IMR-90 (cell line): ENCODE results near the gene PRPF6. TPM values are rescaled to one million over a fixed set of nuclear protein-coding genes. Genes with fewer than 3 reads are reported as not detected.

Experiments
- ATAC-seq: fragments of 200-7000 bp; cut with Tn5 transposase; 2 replicates; pipeline ENCODE4 v1.9.1; 2020; ENCODE audit warnings: low read depth, mild to moderate bottlenecking, moderate library complexity
- BruUV-seq: library from RNA; stranded (reverse); fragments of 400-500 nt; replicated peaks from 2 replicates; lab custom pipeline; 2021; lab: Mats Ljungman, UMichigan
- CTCF ChIA-PET: fragments of 300-600 bp; formaldehyde crosslinking; extraction: SDS; loops from one replicate; lab custom pipeline; 2021; ENCODE audit warnings: antibody characterized with exemption; lab: Yijun Ruan, JAX
- POLR2A ChIA-PET: fragments of 300-600 bp; sonication (Branson Sonifier 250); formaldehyde crosslinking; loops from one replicate; lab custom pipeline; 2022; ENCODE audit warnings: antibody characterized with exemption; ENCODE audit not compliant: unreplicated experiment; lab: Charles Lee
- DNase-seq: peaks from one replicate; pipeline ENCODE4 v3.0.0; 2013
- H2AFZ ChIP-seq: replicated peaks from 2 replicates; pipeline ENCODE3; 2013; ENCODE audit warnings: low read length, mild to moderate bottlenecking; ENCODE audit not compliant: poor library complexity
- H2AK5ac ChIP-seq: 2 replicates; pipeline ENCODE4 v1.6.1; 2013; ENCODE audit warnings: low read depth, low read length, inconsistent platforms
- H2AK9ac ChIP-seq: replicated peaks from 2 replicates; pipeline ENCODE3; 2013; ENCODE audit warnings: mild to moderate bottlenecking, low read depth, low read length, moderate library complexity; ENCODE audit not compliant: poor library complexity
- H2BK120ac ChIP-seq: 2 replicates; pipeline ENCODE4 v1.6.1; 2013; ENCODE audit warnings: low read depth, low read length, inconsistent platforms
- H2BK15ac ChIP-seq: 3 replicates; pipeline ENCODE4 v1.6.1; 2013; ENCODE audit warnings: low read depth, low read length, inconsistent platforms
- H2BK20ac ChIP-seq: 2 replicates; pipeline ENCODE4 v1.6.1; 2013; ENCODE audit warnings: low read depth, mild to moderate bottlenecking, inconsistent platforms, low read length, moderate library complexity
- H2BK5ac ChIP-seq: 2 replicates; pipeline ENCODE4 v1.6.1; 2013; ENCODE audit warnings: mild to moderate bottlenecking, low read depth, low read length, inconsistent platforms; ENCODE audit not compliant: poor library complexity, severe bottlenecking
- H3K14ac ChIP-seq: replicated peaks from 2 replicates; pipeline ENCODE4 v1.6.1; 2013; ENCODE audit warnings: low read depth, low read length, inconsistent platforms
- H3K18ac ChIP-seq: 2 replicates; pipeline ENCODE4 v1.6.1; 2013; ENCODE audit warnings: low read depth, low read length, control low read depth
- H3K23ac ChIP-seq: 2 replicates; pipeline ENCODE4 v1.6.1; 2013; ENCODE audit warnings: low read depth, low read length, inconsistent platforms
- H3K27ac ChIP-seq: 2 replicates; pipeline ENCODE4 v1.5.1; 2013; ENCODE audit warnings: mild to moderate bottlenecking, control low read depth, low read length; ENCODE audit not compliant: insufficient read depth
- H3K27me3 ChIP-seq: 2 replicates; pipeline ENCODE4 v1.6.1; 2013; ENCODE audit warnings: low read length; ENCODE audit not compliant: control insufficient read depth, insufficient read depth
- H3K36me3 ChIP-seq: 2 replicates; pipeline ENCODE4 v1.6.1; 2013; ENCODE audit warnings: low read length, mixed read lengths; ENCODE audit not compliant: control insufficient read depth, insufficient read depth
- H3K4ac ChIP-seq: 2 replicates; pipeline ENCODE4 v1.6.1; 2013; ENCODE audit warnings: low read depth, low read length, inconsistent platforms
- H3K4me1 ChIP-seq: 2 replicates; pipeline ENCODE4 v1.6.1; 2013; ENCODE audit warnings: low read length, mixed read lengths; ENCODE audit not compliant: control insufficient read depth, insufficient read depth
- H3K4me2 ChIP-seq: 2 replicates; pipeline ENCODE4 v1.6.1; 2013; ENCODE audit warnings: low read depth, mild to moderate bottlenecking, control low read depth, low read length, moderate library complexity
- H3K4me3 ChIP-seq: 2 replicates; pipeline ENCODE4 v1.5.1; 2013; ENCODE audit warnings: low read depth, mild to moderate bottlenecking, control low read depth, low read length, moderate library complexity; ENCODE audit not compliant: insufficient read depth
- H3K56ac ChIP-seq: 2 replicates; pipeline ENCODE4 v1.6.1; 2013; ENCODE audit warnings: low read length, inconsistent platforms; ENCODE audit not compliant: insufficient read depth; ENCODE audit errors: extremely low read depth
- H3K79me1 ChIP-seq, 2 experiments: 2 replicates each; pipeline ENCODE4 v1.6.1; 2013; ENCODE audit warnings: low read length in 2 of 2, inconsistent platforms in 1 of 2, low read depth in 1 of 2
- H3K9ac ChIP-seq: 2 replicates; pipeline ENCODE4 v1.6.1; 2013; ENCODE audit warnings: low read depth, low read length, control low read depth
- H3K9me1 ChIP-seq: 2 replicates; pipeline ENCODE4 v1.6.1; 2013; ENCODE audit warnings: low read length, inconsistent platforms; ENCODE audit not compliant: insufficient read depth
- H3K9me3 ChIP-seq: 2 replicates; pipeline ENCODE4 v1.6.1; 2013; ENCODE audit warnings: low read length; ENCODE audit not compliant: control insufficient read depth, insufficient read depth
- H4K20me1 ChIP-seq: 2 replicates; pipeline ENCODE4 v1.6.1; 2013; ENCODE audit warnings: low read length, inconsistent platforms; ENCODE audit not compliant: insufficient read depth
- H4K5ac ChIP-seq: 2 replicates; pipeline ENCODE4 v1.6.1; 2013; ENCODE audit warnings: mild to moderate bottlenecking, low read depth, low read length, control low read depth
- H4K8ac ChIP-seq, 2 experiments: 2 replicates each; pipeline ENCODE4 v1.6.1; 2013; ENCODE audit warnings: low read depth in 2 of 2, low read length in 2 of 2, control low read depth in 1 of 2, inconsistent platforms in 1 of 2
- H4K91ac ChIP-seq: 2 replicates; pipeline ENCODE4 v1.6.1; 2013; ENCODE audit warnings: low read depth, low read length, inconsistent platforms; ENCODE audit not compliant: insufficient read depth
- CHD1 ChIP-seq: IDR thresholded peaks from 2 replicates; pipeline ENCODE4 v1.6.1; 2012; ENCODE audit warnings: low read depth, low read length, improper control_type of control experiment
- WGBS, 2 experiments: methylation state at CpG; one replicate each; pipeline versions ENCODE4 v1.1.5 to v1.1.7; 2013; ENCODE audit warnings: missing lambda C conversion rate in 2 of 2; ENCODE audit not compliant: insufficient read length in 1 of 2; ENCODE audit errors: extremely low coverage in 2 of 2; 5-methylcytosine and 5-hydroxymethylcytosine counted together
- dilution Hi-C: fragments of 300-500 bp; cut with HindIII; formaldehyde crosslinking; loops from one replicate; pipeline ENCODE4 v1.14.3; 2018; ENCODE audit warnings: low sequenced_read_pairs; ENCODE audit not compliant: unreplicated experiment
- in situ Hi-C: fragments of 300-500 bp; cut with MboI; formaldehyde crosslinking; loops from 3 replicates; pipeline ENCODE4 v1.14.3; 2019; ENCODE audit warnings: low sequenced_read_pairs, inconsistent platforms, mixed read lengths
- intact Hi-C: fragments of 100-400 bp; cut with micrococcal nuclease; formaldehyde crosslinking; loops from 2 replicates; pipeline ENCODE4 v1.10.0; 2022
- polyA plus RNA-seq, 3 experiments: library from polyadenylated mRNA; depleted of rRNA; stranded (reverse); fragments of >200 nt; gene quantifications; 2 replicates each; pipeline ENCODE4 v1.2.3, GENCODE V29; 2012; ENCODE audit warnings: low replicate concordance in 1 of 3
- total RNA-seq: library from RNA; depleted of rRNA; stranded (reverse); fragments of >200 nt; gene quantifications from 2 replicates; pipeline ENCODE4 v1.2.3, GENCODE V29; 2012

The PRPF6 gene
- total and polyA plus RNA-seq, 2 of the 4 experiments (the other 2 are of a cell fraction): 43.5 to 71.3 TPM

- Histone ChIP-seq H4K8ac (no peak overlapping the region), H3K23ac (no peak overlapping the region), H3K27me3 (no peaks in the 10 kb centered on the region), H4K20me1 (no peaks in the 10 kb centered on the region; the same call in none of the 2 replicates), H2AFZ (peak overlapping the region; percentile 14), H3K36me3 (peaks cover 26% of the 10 kb centered on the region; the same call in 1 of the 2 replicates), H4K5ac (no peak overlapping the region), H3K18ac (no peak overlapping the region), H2AK9ac (peak overlapping the region; percentile 65), H3K79me1 (peaks cover 6 to 8% of the 10 kb centered on the region in 2 experiments; a peak in 3 of 4 replicates), H3K4me1 (peaks cover 11% of the 10 kb centered on the region), H2BK15ac (no peak overlapping the region), H3K14ac (no peak overlapping the region), H3K4me2 (no peak overlapping the region), H3K9ac (no peak overlapping the region), H2BK5ac (no peak overlapping the region), H2BK20ac (no peak overlapping the region), H2BK120ac (no peak overlapping the region), H3K9me1 (no peaks in the 10 kb centered on the region), H3K9me3 (no peaks in the 10 kb centered on the region), H4K91ac (no peak overlapping the region), H2AK5ac (no peak overlapping the region), H3K27ac (no peak overlapping the region), H3K56ac (no peak overlapping the region), H3K4me3 (no peak overlapping the region), H3K4ac (no peak overlapping the region)
- 90% methylated on average over 17 of the region's 28 CpGs; no CpG with 5 or more reads in 1 of the 2 experiments for WGBS, 2 experiments
- no TSS peak for BruUV-seq
- ATAC-seq (no peak), DNase-seq (no peak)
- dilution Hi-C loops (no loop called here), in situ Hi-C loops (no loop called here), intact Hi-C loops (no loop called here)
- TF ChIP-seq CHD1: no peak
- POLR2A ChIA-PET: interaction anchor here (0.8 kb wide), 1 partner anchor 11 kb away, joined by 3 read pairs; the partner anchor contains the start of gene TCEA2
- CTCF ChIA-PET: interaction anchor here (0.6 kb wide), 1 partner anchor 64 kb away, joined by 3 read pairs; no protein-coding TSS in a partner anchor
Measured at GRCh38 chr20:64074184-64074789, 93.4 kb downstream of the PRPF6 start.
